ENCODE data around the gene ANG.
"Not testable (repeated sequence)": the region's sequence is repeated elsewhere in the genome, so short reads cannot be mapped to it uniquely, and the experiment has no call there.

GRCh38 chr14:20666400-20666961 is 22.1 kb upstream of the ANG start:
- TF ChIP-seq CTCF (IDR thresholded peaks at IDR 0.05); EZH2 (IDR thresholded peaks at IDR 0.05; ENCODE audit: borderline replicate concordance, insufficient read depth, low read depth, low read length, poor library complexity, severe bottlenecking): not testable (repeated sequence)

Data from B cell (primary cell).